ENCODE results near the gene CERCAM. TPM values are rescaled to one million over a fixed set of nuclear protein-coding genes. Genes with fewer than 3 reads are reported as not detected.

Gene CERCAM
- total RNA-seq, 1 donor from 2014 or later: 55.7 TPM

DNA sequence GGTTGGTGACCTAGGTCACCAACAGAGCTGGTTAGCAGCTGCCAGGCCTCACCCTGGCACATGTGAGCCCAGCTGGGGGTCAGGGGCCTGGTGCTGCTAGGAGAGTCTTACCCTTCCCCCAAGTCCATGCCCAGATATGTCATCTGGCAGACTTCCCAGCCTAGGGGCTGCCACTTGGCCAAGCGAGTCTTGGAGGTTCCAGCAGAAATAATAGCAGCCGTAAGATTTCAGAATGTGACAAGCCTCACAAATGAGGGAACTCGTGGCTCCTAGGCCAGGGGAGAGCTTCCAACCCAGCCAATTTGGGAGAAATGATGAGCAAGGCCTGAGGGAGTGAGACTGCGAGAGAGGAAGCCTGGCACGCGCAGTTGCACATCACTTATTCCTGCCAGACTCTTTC is 38.4 kb upstream of the CERCAM start:
- no peak overlapping the region for H3K4me3 ChIP-seq (ENCODE audit: low read depth, low read length)
- no peak for TF ChIP-seq CTCF (conservative IDR thresholded peaks at IDR 0.05; ENCODE audit: low read depth, low read length)
- DNase-seq (ENCODE audit: low read depth): no peak

- no peak overlapping the region for H3K4me3 ChIP-seq (ENCODE audit: low read depth, low read length)
- no peak for TF ChIP-seq CTCF (conservative IDR thresholded peaks at IDR 0.05; ENCODE audit: low read depth, low read length)
- no peak for DNase-seq (ENCODE audit: low read depth)
Measured at GRCh38 chr9:128383007-128383753, 37.5 kb upstream of the CERCAM start.

DNA sequence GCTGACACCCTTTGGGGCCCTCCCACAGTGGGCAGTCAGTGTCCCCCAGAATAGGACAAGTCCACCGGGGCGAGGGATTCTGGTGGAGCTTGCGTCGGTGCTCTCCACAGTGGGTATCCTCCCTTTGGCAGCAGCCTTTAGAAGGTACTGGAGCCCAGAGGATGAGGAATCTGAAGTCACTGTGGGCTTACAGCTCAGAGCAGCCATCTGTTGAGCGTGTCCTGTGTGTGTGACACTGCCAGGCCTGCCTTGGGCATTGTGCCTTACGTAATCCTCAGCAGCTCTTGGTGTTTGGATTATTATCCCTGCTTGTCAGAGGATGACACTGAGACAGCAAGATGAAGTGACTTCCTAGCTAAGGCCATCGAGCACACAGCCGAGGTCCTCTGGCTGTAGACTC is 36.9 kb upstream of the CERCAM start:
- H3K4me3 ChIP-seq (ENCODE audit: low read depth, low read length): no peak overlapping the region
- no peak for DNase-seq (ENCODE audit: low read depth)
- TF ChIP-seq CTCF (conservative IDR thresholded peaks at IDR 0.05; ENCODE audit: low read depth, low read length): no peak

DNA sequence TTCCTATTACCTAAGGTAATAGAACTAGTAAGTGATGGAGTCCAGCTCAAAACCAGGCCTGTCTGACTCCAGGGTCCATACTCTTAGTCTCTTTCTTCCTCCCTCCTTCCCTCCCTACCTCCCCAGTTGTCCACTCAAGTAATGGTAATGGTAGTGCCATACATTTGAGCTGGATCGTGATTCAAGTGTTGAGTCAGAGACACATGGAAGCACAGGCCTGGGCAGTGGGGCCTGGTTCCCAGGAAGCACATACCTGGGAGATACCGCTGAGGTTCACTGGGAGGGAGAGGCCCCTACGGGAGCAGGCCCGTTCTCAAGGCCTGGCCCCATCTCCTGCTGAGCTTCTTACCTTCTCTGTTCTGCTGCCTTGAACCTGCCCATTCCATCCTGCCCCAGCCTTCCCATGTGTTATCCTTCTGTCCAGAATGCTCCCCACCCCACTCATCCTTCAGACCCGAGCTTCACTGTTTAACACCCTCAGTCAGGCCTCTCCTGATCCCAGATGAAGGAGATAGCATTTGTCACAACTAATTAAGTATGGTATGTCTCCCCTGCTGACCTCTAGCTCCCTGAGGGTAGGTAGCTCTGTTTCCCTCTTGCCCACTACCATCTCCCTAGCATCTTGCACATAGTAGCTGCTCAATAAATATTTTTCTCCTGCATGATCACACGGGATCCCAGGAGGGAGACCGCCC is 35.7 kb upstream of the CERCAM start:
- DNase-seq (ENCODE audit: low read depth): no peak
- no peak for TF ChIP-seq CTCF (conservative IDR thresholded peaks at IDR 0.05; ENCODE audit: low read depth, low read length)
- H3K4me3 ChIP-seq (ENCODE audit: low read depth, low read length): no peak overlapping the region

DNA sequence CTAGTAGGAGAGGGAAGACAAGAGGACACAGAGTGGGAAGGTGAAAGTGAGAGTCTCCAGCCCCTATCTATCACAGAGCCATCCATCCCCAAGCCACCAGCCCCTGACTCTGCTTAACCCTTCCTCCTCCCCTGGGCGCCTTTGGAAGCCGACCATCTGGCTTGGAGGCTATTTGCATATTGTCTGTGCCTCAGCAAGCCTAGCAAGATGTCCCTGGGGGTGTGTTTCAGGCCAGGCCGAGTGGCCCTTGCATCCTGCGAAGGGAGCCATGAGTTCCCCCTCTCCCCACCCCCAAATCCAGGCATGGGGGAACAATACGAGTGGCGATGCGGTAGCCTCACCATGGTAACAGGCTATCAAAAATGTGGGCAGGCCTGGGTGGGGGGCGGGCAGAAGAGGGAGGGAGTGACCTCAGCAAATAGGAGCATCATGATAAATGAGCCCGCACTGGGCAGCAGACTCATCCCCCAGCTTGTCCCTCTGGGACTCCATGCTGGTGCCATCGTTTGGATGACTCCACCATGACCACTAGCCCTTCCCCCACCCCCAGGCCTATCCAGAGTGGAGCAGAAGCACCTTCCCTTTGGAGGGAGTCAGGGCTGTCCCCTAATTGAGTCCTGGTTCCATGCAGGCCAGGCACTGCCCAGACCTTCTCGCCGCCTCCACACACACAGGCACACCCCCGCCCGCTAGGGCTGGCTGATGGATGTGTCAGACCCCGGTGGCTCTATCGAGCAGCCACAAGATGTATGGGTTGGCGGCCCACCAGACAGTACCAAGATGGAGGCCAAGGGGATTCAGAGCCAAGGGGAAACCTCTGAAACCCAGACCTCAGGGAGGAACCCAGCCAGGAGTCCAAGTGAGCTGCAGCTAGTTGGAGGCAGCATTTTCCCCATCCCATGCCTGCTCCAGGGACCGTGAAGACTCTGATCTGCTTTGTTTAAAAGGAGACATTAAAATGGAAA is 34.9 kb upstream of the CERCAM start:
- TF ChIP-seq CTCF (conservative IDR thresholded peaks at IDR 0.05; ENCODE audit: low read depth, low read length): no peak
- no peak for DNase-seq (ENCODE audit: low read depth)
- H3K4me3 ChIP-seq (ENCODE audit: low read depth, low read length): no peak overlapping the region

DNA sequence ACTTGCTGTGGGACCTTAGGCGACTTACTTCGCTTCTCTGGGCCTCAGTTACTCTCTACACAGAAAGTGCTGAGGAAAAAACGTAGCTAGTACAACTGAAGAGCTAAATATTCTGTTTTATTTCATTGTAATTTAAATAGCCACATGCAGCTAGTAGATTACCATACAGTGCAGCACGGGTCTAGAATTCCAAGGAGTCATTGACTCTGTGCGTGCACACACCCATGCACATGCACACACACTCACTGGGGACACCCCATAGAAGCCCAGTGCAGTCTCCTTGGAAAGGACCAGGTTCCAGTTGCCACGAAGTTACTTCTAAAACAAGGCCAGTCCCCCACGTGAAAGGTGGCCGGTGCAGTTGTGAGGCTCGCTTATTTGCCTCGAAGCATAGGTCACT is 32.5 kb upstream of the CERCAM start:
- no peak overlapping the region for H3K4me3 ChIP-seq (ENCODE audit: low read depth, low read length)
- DNase-seq (ENCODE audit: low read depth): no peak
- TF ChIP-seq CTCF (conservative IDR thresholded peaks at IDR 0.05; ENCODE audit: low read depth, low read length): no peak
